PC-3 (cell line): ENCODE results near the gene PARP12.

Source experiments
- EZH2 ChIP-seq: fragments of 300-600 bp; sonication (generic); IDR thresholded peaks from one replicate; pipeline ENCODE4 v1.6.1; 2017; ENCODE audit warnings: antibody characterized with exemption, mild to moderate bottlenecking, low read length; ENCODE audit not compliant: unreplicated experiment
- TF ChIP-seq, protein P1 (sequence below): fragments of 300-600 bp; sonication (generic); conservative IDR thresholded peaks from 2 replicates; pipeline ENCODE4 v1.5.1; 2017; ENCODE audit warnings: antibody characterized with exemption, low read depth, mild to moderate bottlenecking, low read length

DNA sequence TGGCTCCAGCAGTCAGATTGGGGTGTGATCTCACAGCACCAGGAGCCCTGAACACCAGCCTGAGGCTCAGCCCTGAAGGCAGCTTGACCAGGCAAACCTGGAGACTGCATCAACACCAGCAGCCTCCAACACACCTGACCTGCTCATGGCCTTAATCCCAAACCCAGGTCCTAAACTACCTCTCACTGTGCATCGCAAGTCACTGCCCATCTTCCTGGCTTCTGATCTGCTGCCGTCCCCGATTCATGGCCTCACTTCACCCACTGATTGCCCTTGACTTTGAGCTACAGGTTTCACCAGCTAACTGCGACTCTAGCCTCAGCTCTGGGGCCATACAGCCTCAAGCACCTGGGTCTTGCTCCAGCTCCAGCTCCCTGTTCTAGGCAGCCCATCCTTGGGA is 49.1 kb downstream of the PARP12 start:
- TF ChIP-seq, protein P1, sequence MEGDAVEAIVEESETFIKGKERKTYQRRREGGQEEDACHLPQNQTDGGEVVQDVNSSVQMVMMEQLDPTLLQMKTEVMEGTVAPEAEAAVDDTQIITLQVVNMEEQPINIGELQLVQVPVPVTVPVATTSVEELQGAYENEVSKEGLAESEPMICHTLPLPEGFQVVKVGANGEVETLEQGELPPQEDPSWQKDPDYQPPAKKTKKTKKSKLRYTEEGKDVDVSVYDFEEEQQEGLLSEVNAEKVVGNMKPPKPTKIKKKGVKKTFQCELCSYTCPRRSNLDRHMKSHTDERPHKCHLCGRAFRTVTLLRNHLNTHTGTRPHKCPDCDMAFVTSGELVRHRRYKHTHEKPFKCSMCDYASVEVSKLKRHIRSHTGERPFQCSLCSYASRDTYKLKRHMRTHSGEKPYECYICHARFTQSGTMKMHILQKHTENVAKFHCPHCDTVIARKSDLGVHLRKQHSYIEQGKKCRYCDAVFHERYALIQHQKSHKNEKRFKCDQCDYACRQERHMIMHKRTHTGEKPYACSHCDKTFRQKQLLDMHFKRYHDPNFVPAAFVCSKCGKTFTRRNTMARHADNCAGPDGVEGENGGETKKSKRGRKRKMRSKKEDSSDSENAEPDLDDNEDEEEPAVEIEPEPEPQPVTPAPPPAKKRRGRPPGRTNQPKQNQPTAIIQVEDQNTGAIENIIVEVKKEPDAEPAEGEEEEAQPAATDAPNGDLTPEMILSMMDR = no peak
- no peak for TF ChIP-seq EZH2
